ENCODE measurements around the gene PKD2L2. TPM values are rescaled to one million over a fixed set of nuclear protein-coding genes. Genes with fewer than 3 reads are reported as not detected.
"Not testable (repeated sequence)": the region's sequence is repeated elsewhere in the genome, so short reads cannot be mapped to it uniquely, and the experiment has no call there.

Gene PKD2L2
- polyA plus RNA-seq, 2 donors = 0.02 TPM; not detected in 1

GRCh38 chr5:137939331-137939730 lies 50.1 kb downstream of the PKD2L2 start:
- peaks cover 5 to 8% of the 10 kb centered on the region in 2 donors for H3K36me3 ChIP-seq (ENCODE audit: control insufficient read depth in 2 of 2, insufficient read depth in 2 of 2, low read length in 1 of 2)
- no peaks in the 10 kb centered on the region for H3K27me3 ChIP-seq (ENCODE audit: control insufficient read depth in 1 of 2, insufficient read depth in 2 of 2, low read length in 2 of 2)
- no peak overlapping the region for H3K4me3 ChIP-seq (ENCODE audit: low read depth in 1 of 2, low read length in 2 of 2)
- 81 to 83% methylated on average over 7 of the region's 7 CpGs for WGBS, 2 donors
- H3K27ac ChIP-seq (ENCODE audit: low read depth in 2 of 2, low read length in 1 of 2) = no peak overlapping the region
- H3K9me3 ChIP-seq (ENCODE audit: control insufficient read depth in 2 of 2, insufficient read depth in 1 of 2, low read depth in 1 of 2, low read length in 1 of 2) = no peaks in the 10 kb centered on the region
- H3K4me1 ChIP-seq (ENCODE audit: control insufficient read depth in 2 of 2, insufficient read depth in 2 of 2, low read length in 1 of 2) = no peaks in the 10 kb centered on the region

GRCh38 chr5:137944280-137944679 lies 55.0 kb downstream of the PKD2L2 start:
- H3K9me3 ChIP-seq (ENCODE audit: control insufficient read depth in 2 of 2, insufficient read depth in 1 of 2, low read depth in 1 of 2, low read length in 1 of 2); H3K4me3 ChIP-seq (ENCODE audit: low read depth in 1 of 2, low read length in 2 of 2); H3K4me1 ChIP-seq (ENCODE audit: control insufficient read depth in 2 of 2, insufficient read depth in 2 of 2, low read length in 1 of 2); H3K27me3 ChIP-seq (ENCODE audit: control insufficient read depth in 1 of 2, insufficient read depth in 2 of 2, low read length in 2 of 2); H3K36me3 ChIP-seq (ENCODE audit: control insufficient read depth in 2 of 2, insufficient read depth in 2 of 2, low read length in 1 of 2); H3K27ac ChIP-seq (ENCODE audit: low read depth in 2 of 2, low read length in 1 of 2): not testable (repeated sequence)
- 96 to 98% methylated on average over 4 of the region's 4 CpGs for WGBS, 2 donors

- no peak overlapping the region for H3K27ac ChIP-seq (ENCODE audit: low read depth in 2 of 2, low read length in 1 of 2)
- peaks cover 0 to 2% of the 10 kb centered on the region in 2 donors for H3K36me3 ChIP-seq (ENCODE audit: control insufficient read depth in 2 of 2, insufficient read depth in 2 of 2, low read length in 1 of 2)
- H3K4me3 ChIP-seq (ENCODE audit: low read depth in 1 of 2, low read length in 2 of 2) = no peak overlapping the region
- H3K4me1 ChIP-seq (ENCODE audit: control insufficient read depth in 2 of 2, insufficient read depth in 2 of 2, low read length in 1 of 2) = no peaks in the 10 kb centered on the region
- no peaks in the 10 kb centered on the region for H3K9me3 ChIP-seq (ENCODE audit: control insufficient read depth in 2 of 2, insufficient read depth in 1 of 2, low read depth in 1 of 2, low read length in 1 of 2)
- H3K27me3 ChIP-seq (ENCODE audit: control insufficient read depth in 1 of 2, insufficient read depth in 2 of 2, low read length in 2 of 2) = no peaks in the 10 kb centered on the region
- WGBS, 2 donors = 98% methylated on average over 1 of the region's 1 CpG
Measured at GRCh38 chr5:137945825-137946224, 56.6 kb downstream of the PKD2L2 start.

GRCh38 chr5:137954131-137954879 lies 65.0 kb downstream of the PKD2L2 start:
- Histone ChIP-seq H3K27ac (ENCODE audit: low read depth in 2 of 2, low read length in 1 of 2) (peak overlapping the region in 1 of 2 donors; percentile 42), H3K36me3 (ENCODE audit: control insufficient read depth in 2 of 2, insufficient read depth in 2 of 2, low read length in 1 of 2) (peaks cover 0 to 2% of the 10 kb centered on the region in 2 donors)
- 63 to 71% methylated on average over 9 of the region's 9 CpGs for WGBS, 2 donors

GRCh38 chr5:137957948-137958347 lies 68.7 kb downstream of the PKD2L2 start:
- Histone ChIP-seq H3K27me3 (ENCODE audit: control insufficient read depth in 1 of 2, insufficient read depth in 2 of 2, low read length in 2 of 2) (no peaks in the 10 kb centered on the region), H3K9me3 (ENCODE audit: control insufficient read depth in 2 of 2, insufficient read depth in 1 of 2, low read depth in 1 of 2, low read length in 1 of 2) (no peaks in the 10 kb centered on the region), H3K4me3 (ENCODE audit: low read depth in 1 of 2, low read length in 2 of 2) (no peak overlapping the region), H3K27ac (ENCODE audit: low read depth in 2 of 2, low read length in 1 of 2) (no peak overlapping the region), H3K4me1 (ENCODE audit: control insufficient read depth in 2 of 2, insufficient read depth in 2 of 2, low read length in 1 of 2) (no peaks in the 10 kb centered on the region), H3K36me3 (ENCODE audit: control insufficient read depth in 2 of 2, insufficient read depth in 2 of 2, low read length in 1 of 2) (peaks cover 0 to 2% of the 10 kb centered on the region in 2 donors)
- WGBS, 2 donors = 61 to 71% methylated on average over 1 of the region's 1 CpG

More at GRCh38 chr5:137954131-137954879, 65.0 kb downstream of the PKD2L2 start:
- Histone ChIP-seq H3K4me1 (ENCODE audit: control insufficient read depth in 2 of 2, insufficient read depth in 2 of 2, low read length in 1 of 2) (no peaks in the 10 kb centered on the region), H3K4me3 (ENCODE audit: low read depth in 1 of 2, low read length in 2 of 2) (no peak overlapping the region), H3K9me3 (ENCODE audit: control insufficient read depth in 2 of 2, insufficient read depth in 1 of 2, low read depth in 1 of 2, low read length in 1 of 2) (no peaks in the 10 kb centered on the region), H3K27me3 (ENCODE audit: control insufficient read depth in 1 of 2, insufficient read depth in 2 of 2, low read length in 2 of 2) (no peaks in the 10 kb centered on the region)

- H3K9me3 ChIP-seq (ENCODE audit: control insufficient read depth in 2 of 2, insufficient read depth in 1 of 2, low read depth in 1 of 2, low read length in 1 of 2) = no peaks in the 10 kb centered on the region
- no peak overlapping the region for H3K27ac ChIP-seq (ENCODE audit: low read depth in 2 of 2, low read length in 1 of 2)
- H3K4me1 ChIP-seq (ENCODE audit: control insufficient read depth in 2 of 2, insufficient read depth in 2 of 2, low read length in 1 of 2) = no peaks in the 10 kb centered on the region
- H3K36me3 ChIP-seq (ENCODE audit: control insufficient read depth in 2 of 2, insufficient read depth in 2 of 2, low read length in 1 of 2) = peaks cover 0 to 3% of the 10 kb centered on the region in 2 donors
- no peak overlapping the region for H3K4me3 ChIP-seq (ENCODE audit: low read depth in 1 of 2, low read length in 2 of 2)
- no peaks in the 10 kb centered on the region for H3K27me3 ChIP-seq (ENCODE audit: control insufficient read depth in 1 of 2, insufficient read depth in 2 of 2, low read length in 2 of 2)
- 86 to 88% methylated on average over 4 of the region's 4 CpGs for WGBS, 2 donors
Measured at GRCh38 chr5:137959488-137959887, 70.2 kb downstream of the PKD2L2 start.

GRCh38 chr5:137960141-137960540 lies 70.9 kb downstream of the PKD2L2 start:
- peaks cover 0 to 3% of the 10 kb centered on the region in 2 donors for H3K36me3 ChIP-seq (ENCODE audit: control insufficient read depth in 2 of 2, insufficient read depth in 2 of 2, low read length in 1 of 2)
- H3K27ac ChIP-seq (ENCODE audit: low read depth in 2 of 2, low read length in 1 of 2) = no peak overlapping the region
- H3K4me1 ChIP-seq (ENCODE audit: control insufficient read depth in 2 of 2, insufficient read depth in 2 of 2, low read length in 1 of 2) = no peaks in the 10 kb centered on the region
- H3K4me3 ChIP-seq (ENCODE audit: low read depth in 1 of 2, low read length in 2 of 2) = no peak overlapping the region
- no peaks in the 10 kb centered on the region for H3K9me3 ChIP-seq (ENCODE audit: control insufficient read depth in 2 of 2, insufficient read depth in 1 of 2, low read depth in 1 of 2, low read length in 1 of 2)
- 74 to 80% methylated on average over 2 of the region's 2 CpGs for WGBS, 2 donors
- no peaks in the 10 kb centered on the region for H3K27me3 ChIP-seq (ENCODE audit: control insufficient read depth in 1 of 2, insufficient read depth in 2 of 2, low read length in 2 of 2)

- no peak overlapping the region for H3K27ac ChIP-seq (ENCODE audit: low read depth in 2 of 2, low read length in 1 of 2)
- H3K4me1 ChIP-seq (ENCODE audit: control insufficient read depth in 2 of 2, insufficient read depth in 2 of 2, low read length in 1 of 2) = no peaks in the 10 kb centered on the region
- no peaks in the 10 kb centered on the region for H3K27me3 ChIP-seq (ENCODE audit: control insufficient read depth in 1 of 2, insufficient read depth in 2 of 2, low read length in 2 of 2)
- 91 to 96% methylated on average over 3 of the region's 3 CpGs for WGBS, 2 donors
- no peak overlapping the region for H3K4me3 ChIP-seq (ENCODE audit: low read depth in 1 of 2, low read length in 2 of 2)
- peaks cover 0 to 3% of the 10 kb centered on the region in 2 donors for H3K36me3 ChIP-seq (ENCODE audit: control insufficient read depth in 2 of 2, insufficient read depth in 2 of 2, low read length in 1 of 2)
- H3K9me3 ChIP-seq (ENCODE audit: control insufficient read depth in 2 of 2, insufficient read depth in 1 of 2, low read depth in 1 of 2, low read length in 1 of 2) = no peaks in the 10 kb centered on the region
Measured at GRCh38 chr5:137960819-137961218, 71.6 kb downstream of the PKD2L2 start.

GRCh38 chr5:137970384-137970783 lies 81.1 kb downstream of the PKD2L2 start:
- H3K9me3 ChIP-seq (ENCODE audit: control insufficient read depth in 2 of 2, insufficient read depth in 1 of 2, low read depth in 1 of 2, low read length in 1 of 2); H3K36me3 ChIP-seq (ENCODE audit: control insufficient read depth in 2 of 2, insufficient read depth in 2 of 2, low read length in 1 of 2); H3K27ac ChIP-seq (ENCODE audit: low read depth in 2 of 2, low read length in 1 of 2); H3K27me3 ChIP-seq (ENCODE audit: control insufficient read depth in 1 of 2, insufficient read depth in 2 of 2, low read length in 2 of 2); H3K4me1 ChIP-seq (ENCODE audit: control insufficient read depth in 2 of 2, insufficient read depth in 2 of 2, low read length in 1 of 2); H3K4me3 ChIP-seq (ENCODE audit: low read depth in 1 of 2, low read length in 2 of 2): not testable (repeated sequence)
- 98 to 99% methylated on average over 3 of the region's 4 CpGs for whole genome bisulfite sequencing, 2 donors

GRCh38 chr5:137975208-137975607 lies 86.0 kb downstream of the PKD2L2 start:
- WGBS, 2 donors = 92 to 94% methylated on average over 3 of the region's 3 CpGs
- H3K9me3 ChIP-seq (ENCODE audit: control insufficient read depth in 2 of 2, insufficient read depth in 1 of 2, low read depth in 1 of 2, low read length in 1 of 2) = no peaks in the 10 kb centered on the region
- no peak overlapping the region for H3K27ac ChIP-seq (ENCODE audit: low read depth in 2 of 2, low read length in 1 of 2)
- peaks cover 0 to 2% of the 10 kb centered on the region in 2 donors for H3K36me3 ChIP-seq (ENCODE audit: control insufficient read depth in 2 of 2, insufficient read depth in 2 of 2, low read length in 1 of 2)
- no peak overlapping the region for H3K4me3 ChIP-seq (ENCODE audit: low read depth in 1 of 2, low read length in 2 of 2)
- H3K27me3 ChIP-seq (ENCODE audit: control insufficient read depth in 1 of 2, insufficient read depth in 2 of 2, low read length in 2 of 2) = no peaks in the 10 kb centered on the region
- no peaks in the 10 kb centered on the region for H3K4me1 ChIP-seq (ENCODE audit: control insufficient read depth in 2 of 2, insufficient read depth in 2 of 2, low read length in 1 of 2)
